H1 (cell line): ENCODE results near the gene DRAP1. TPM values are rescaled to one million over a fixed set of nuclear protein-coding genes. Genes with fewer than 3 reads are reported as not detected.
A peak's percentile ranks its signal among the peaks of the same experiment; 100 is the strongest.

Source experiments
- EZH2 ChIP-seq: fragments of 200-600 bp; sonication (generic); IDR thresholded peaks from 2 replicates; pipeline ENCODE4 v1.7.1; 2012; ENCODE audit warnings: low read depth, mild to moderate bottlenecking, moderate library complexity, low read length, inconsistent platforms; ENCODE audit not compliant: severe bottlenecking
- NRF1 ChIP-seq: IDR thresholded peaks from 2 replicates; pipeline ENCODE4 v1.6.1; 2011; ENCODE audit warnings: mild to moderate bottlenecking, low read depth, low read length, improper control_type of control experiment
- SIN3A ChIP-seq, 2 experiments: IDR thresholded peaks in 1 of 2; conservative IDR thresholded peaks in 1 of 2; 2 replicates each; pipeline ENCODE4 v1.6.1; 2011 to 2012; ENCODE audit warnings: low read length in 2 of 2, improper control_type of control experiment in 1 of 2, low read depth in 1 of 2, mild to moderate bottlenecking in 1 of 2
- SIRT6 ChIP-seq: IDR thresholded peaks from one replicate; pipeline ENCODE4 v1.7.1; 2012; ENCODE audit warnings: low read length, inconsistent platforms
- polyA plus RNA-seq, 7 experiments: library from polyadenylated mRNA; depleted of rRNA in 3 of 7; stranded (reverse) in 5 of 7; unstranded in 2 of 7; fragments of >200 nt in 5 of 7; fragments of 200-250 nt in 2 of 7; gene quantifications; 1 replicate in 5 of 7; 2 replicates in 1 of 7; 4 replicates in 1 of 7; pipeline versions ENCODE4 v1.2.1 to v1.2.3, GENCODE V29; 2011 to 2013; ENCODE audit warnings: missing spikeins in 2 of 7, mixed read lengths in 2 of 7
- total RNA-seq: library from RNA; stranded (reverse); fragmentation: NEBNext Ultra II Directional; extraction: Animal tissue kit (Norgen Biotek cat#: 25700); gene quantifications from 2 replicates; pipeline ENCODE4 v1.2.1, GENCODE V29; 2021
- TF ChIP-seq, protein P1 (sequence below): fragments of 300-600 bp; sonication (generic); IDR thresholded peaks from 2 replicates; pipeline ENCODE4 v1.7.1; 2012; ENCODE audit warnings: low read length, moderate library complexity, mild to moderate bottlenecking, inconsistent platforms; ENCODE audit not compliant: insufficient replicate concordance

DRAP1 gene
- total and polyA plus RNA-seq, 2 of the 8 experiments (the other 6 are each of a cell fraction or from before 2014, with no cell fraction given) = 62.5 to 98.7 TPM

DNA sequence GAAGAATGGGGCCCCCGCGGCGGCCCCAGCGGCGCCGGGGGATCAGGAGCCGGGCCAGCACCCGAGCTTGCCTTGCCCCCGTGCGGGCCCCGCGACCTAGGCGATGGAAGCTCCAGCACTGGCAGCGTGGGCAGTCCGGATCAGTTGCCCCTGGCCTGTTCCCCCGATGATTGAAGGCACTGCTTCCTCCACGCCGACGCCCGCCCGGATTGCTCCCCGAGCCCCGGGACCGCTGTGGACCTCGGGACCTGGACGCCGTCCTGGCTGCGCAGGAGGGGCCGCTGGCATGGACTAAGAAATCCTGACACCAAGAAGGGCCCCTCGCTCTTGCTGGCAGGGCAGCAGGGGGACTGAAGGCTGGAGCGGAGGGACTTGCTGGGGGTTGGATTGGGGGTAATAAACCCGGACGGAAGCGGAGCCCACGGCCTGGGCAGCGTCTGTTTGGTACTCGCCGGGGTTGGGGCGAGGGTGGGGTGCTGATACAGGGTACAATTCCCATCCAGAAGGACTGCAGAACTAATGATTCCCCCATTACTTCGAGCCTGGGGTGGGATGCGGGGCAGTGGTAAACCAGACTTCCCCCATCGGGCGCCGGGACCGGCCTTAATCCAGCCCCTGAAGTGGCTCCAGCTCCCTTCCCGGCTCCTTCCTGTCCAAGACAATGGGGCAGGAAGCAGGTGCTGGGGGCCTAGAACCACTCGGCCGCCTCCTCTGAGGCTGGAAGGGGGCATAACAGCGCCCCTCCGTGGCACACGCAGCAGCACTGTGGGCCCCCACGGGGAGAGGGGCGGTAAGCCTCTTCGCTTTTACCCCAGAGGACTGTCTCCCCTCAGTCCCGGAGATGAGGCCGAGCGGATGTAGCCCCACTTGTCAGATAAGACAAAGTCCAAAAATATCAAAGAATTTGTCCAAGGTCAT, 27.7 kb upstream of the DRAP1 start (continued):
- TF ChIP-seq NRF1 (no peak), SIN3A (conservative IDR thresholded peaks at IDR 0.05 in 1 of 2, IDR thresholded peaks at IDR 0.05 in 1 of 2; ENCODE audit: low read depth in 1 of 2, low read length in 2 of 2) (0 out of 4 replicates have a peak, but pooled peaks of 1 of the 2 experiments have one; percentile 47), EZH2 (peak; percentile 28), SIRT6 (no peak)
- TF ChIP-seq, protein P1, sequence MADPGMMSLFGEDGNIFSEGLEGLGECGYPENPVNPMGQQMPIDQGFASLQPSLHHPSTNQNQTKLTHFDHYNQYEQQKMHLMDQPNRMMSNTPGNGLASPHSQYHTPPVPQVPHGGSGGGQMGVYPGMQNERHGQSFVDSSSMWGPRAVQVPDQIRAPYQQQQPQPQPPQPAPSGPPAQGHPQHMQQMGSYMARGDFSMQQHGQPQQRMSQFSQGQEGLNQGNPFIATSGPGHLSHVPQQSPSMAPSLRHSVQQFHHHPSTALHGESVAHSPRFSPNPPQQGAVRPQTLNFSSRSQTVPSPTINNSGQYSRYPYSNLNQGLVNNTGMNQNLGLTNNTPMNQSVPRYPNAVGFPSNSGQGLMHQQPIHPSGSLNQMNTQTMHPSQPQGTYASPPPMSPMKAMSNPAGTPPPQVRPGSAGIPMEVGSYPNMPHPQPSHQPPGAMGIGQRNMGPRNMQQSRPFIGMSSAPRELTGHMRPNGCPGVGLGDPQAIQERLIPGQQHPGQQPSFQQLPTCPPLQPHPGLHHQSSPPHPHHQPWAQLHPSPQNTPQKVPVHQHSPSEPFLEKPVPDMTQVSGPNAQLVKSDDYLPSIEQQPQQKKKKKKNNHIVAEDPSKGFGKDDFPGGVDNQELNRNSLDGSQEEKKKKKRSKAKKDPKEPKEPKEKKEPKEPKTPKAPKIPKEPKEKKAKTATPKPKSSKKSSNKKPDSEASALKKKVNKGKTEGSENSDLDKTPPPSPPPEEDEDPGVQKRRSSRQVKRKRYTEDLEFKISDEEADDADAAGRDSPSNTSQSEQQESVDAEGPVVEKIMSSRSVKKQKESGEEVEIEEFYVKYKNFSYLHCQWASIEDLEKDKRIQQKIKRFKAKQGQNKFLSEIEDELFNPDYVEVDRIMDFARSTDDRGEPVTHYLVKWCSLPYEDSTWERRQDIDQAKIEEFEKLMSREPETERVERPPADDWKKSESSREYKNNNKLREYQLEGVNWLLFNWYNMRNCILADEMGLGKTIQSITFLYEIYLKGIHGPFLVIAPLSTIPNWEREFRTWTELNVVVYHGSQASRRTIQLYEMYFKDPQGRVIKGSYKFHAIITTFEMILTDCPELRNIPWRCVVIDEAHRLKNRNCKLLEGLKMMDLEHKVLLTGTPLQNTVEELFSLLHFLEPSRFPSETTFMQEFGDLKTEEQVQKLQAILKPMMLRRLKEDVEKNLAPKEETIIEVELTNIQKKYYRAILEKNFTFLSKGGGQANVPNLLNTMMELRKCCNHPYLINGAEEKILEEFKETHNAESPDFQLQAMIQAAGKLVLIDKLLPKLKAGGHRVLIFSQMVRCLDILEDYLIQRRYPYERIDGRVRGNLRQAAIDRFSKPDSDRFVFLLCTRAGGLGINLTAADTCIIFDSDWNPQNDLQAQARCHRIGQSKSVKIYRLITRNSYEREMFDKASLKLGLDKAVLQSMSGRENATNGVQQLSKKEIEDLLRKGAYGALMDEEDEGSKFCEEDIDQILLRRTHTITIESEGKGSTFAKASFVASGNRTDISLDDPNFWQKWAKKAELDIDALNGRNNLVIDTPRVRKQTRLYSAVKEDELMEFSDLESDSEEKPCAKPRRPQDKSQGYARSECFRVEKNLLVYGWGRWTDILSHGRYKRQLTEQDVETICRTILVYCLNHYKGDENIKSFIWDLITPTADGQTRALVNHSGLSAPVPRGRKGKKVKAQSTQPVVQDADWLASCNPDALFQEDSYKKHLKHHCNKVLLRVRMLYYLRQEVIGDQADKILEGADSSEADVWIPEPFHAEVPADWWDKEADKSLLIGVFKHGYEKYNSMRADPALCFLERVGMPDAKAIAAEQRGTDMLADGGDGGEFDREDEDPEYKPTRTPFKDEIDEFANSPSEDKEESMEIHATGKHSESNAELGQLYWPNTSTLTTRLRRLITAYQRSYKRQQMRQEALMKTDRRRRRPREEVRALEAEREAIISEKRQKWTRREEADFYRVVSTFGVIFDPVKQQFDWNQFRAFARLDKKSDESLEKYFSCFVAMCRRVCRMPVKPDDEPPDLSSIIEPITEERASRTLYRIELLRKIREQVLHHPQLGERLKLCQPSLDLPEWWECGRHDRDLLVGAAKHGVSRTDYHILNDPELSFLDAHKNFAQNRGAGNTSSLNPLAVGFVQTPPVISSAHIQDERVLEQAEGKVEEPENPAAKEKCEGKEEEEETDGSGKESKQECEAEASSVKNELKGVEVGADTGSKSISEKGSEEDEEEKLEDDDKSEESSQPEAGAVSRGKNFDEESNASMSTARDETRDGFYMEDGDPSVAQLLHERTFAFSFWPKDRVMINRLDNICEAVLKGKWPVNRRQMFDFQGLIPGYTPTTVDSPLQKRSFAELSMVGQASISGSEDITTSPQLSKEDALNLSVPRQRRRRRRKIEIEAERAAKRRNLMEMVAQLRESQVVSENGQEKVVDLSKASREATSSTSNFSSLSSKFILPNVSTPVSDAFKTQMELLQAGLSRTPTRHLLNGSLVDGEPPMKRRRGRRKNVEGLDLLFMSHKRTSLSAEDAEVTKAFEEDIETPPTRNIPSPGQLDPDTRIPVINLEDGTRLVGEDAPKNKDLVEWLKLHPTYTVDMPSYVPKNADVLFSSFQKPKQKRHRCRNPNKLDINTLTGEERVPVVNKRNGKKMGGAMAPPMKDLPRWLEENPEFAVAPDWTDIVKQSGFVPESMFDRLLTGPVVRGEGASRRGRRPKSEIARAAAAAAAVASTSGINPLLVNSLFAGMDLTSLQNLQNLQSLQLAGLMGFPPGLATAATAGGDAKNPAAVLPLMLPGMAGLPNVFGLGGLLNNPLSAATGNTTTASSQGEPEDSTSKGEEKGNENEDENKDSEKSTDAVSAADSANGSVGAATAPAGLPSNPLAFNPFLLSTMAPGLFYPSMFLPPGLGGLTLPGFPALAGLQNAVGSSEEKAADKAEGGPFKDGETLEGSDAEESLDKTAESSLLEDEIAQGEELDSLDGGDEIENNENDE = no peak
